CD14-positive monocyte (primary cell): ENCODE measurements around the gene NME7. TPM values are rescaled to one million over a fixed set of nuclear protein-coding genes. Genes with fewer than 3 reads are reported as not detected.

Experiments
- DNase-seq, 3 donors: peaks; one replicate each; pipeline ENCODE4 v3.0.0-alpha.2; 2011 to 2022
- H2AFZ ChIP-seq: 2 replicates; pipeline ENCODE4 v1.6.0; 2012; ENCODE audit warnings: mild to moderate bottlenecking, low read depth, low read length, inconsistent platforms; ENCODE audit not compliant: insufficient read depth, poor library complexity, severe bottlenecking
- H3K27ac ChIP-seq, 2 donors: 1 replicate in 1 of 2; 2 replicates in 1 of 2; pipeline ENCODE4 v1.5.1; 2012 to 2013; ENCODE audit warnings: low read length in 2 of 2, control low read depth in 1 of 2, inconsistent platforms in 1 of 2, low read depth in 1 of 2, mild to moderate bottlenecking in 1 of 2
- H3K27me3 ChIP-seq, 2 donors: one replicate each; pipeline versions ENCODE4 v1.6.0 to v1.6.1; 2011 to 2013; ENCODE audit warnings: low read length in 2 of 2; ENCODE audit not compliant: control insufficient read depth in 2 of 2, insufficient read depth in 2 of 2
- H3K36me3 ChIP-seq, 2 donors: replicated peaks in 1 of 2; 1 replicate in 1 of 2; 2 replicates in 1 of 2; pipeline versions ENCODE4 v1.5.1 to v1.6.1; 2012 to 2013; ENCODE audit warnings: low read length in 2 of 2, control low read depth in 1 of 2, inconsistent platforms in 1 of 2, mild to moderate bottlenecking in 1 of 2; ENCODE audit not compliant: insufficient read depth in 2 of 2, control insufficient read depth in 1 of 2
- H3K4me1 ChIP-seq, 2 donors: 1 replicate in 1 of 2; 2 replicates in 1 of 2; pipeline versions ENCODE4 v1.5.1 to v1.6.1; 2012 to 2013; ENCODE audit warnings: low read length in 2 of 2, control low read depth in 1 of 2, inconsistent platforms in 1 of 2, mild to moderate bottlenecking in 1 of 2, moderate library complexity in 1 of 2; ENCODE audit not compliant: insufficient read depth in 2 of 2, control insufficient read depth in 1 of 2
- H3K4me2 ChIP-seq: replicated peaks from 2 replicates; pipeline ENCODE3; 2012; ENCODE audit warnings: low read length, moderate library complexity, mild to moderate bottlenecking; ENCODE audit not compliant: poor library complexity, severe bottlenecking; ENCODE audit errors: extremely low read depth
- H3K4me3 ChIP-seq, 3 experiments: fragments of 200-600 bp in 1 of 3; sonication (generic) in 1 of 3; replicated peaks in 1 of 3; 1 replicate in 2 of 3; 2 replicates in 1 of 3; pipeline ENCODE4 v1.5.1; 2011 to 2013; ENCODE audit warnings: low read length in 3 of 3, mild to moderate bottlenecking in 3 of 3, control low read depth in 2 of 3, low read depth in 2 of 3, inconsistent platforms in 1 of 3, moderate library complexity in 1 of 3
- H3K79me2 ChIP-seq: 2 replicates; pipeline ENCODE4 v1.6.0; 2012; ENCODE audit warnings: mild to moderate bottlenecking, control low read depth, inconsistent platforms, low read length, moderate library complexity; ENCODE audit not compliant: insufficient read depth
- H3K9ac ChIP-seq: 2 replicates; pipeline ENCODE4 v1.6.0; 2017; ENCODE audit warnings: low read length, mild to moderate bottlenecking; ENCODE audit not compliant: insufficient read depth, poor library complexity, severe bottlenecking
- H3K9me3 ChIP-seq, 2 donors: replicated peaks in 1 of 2; 1 replicate in 1 of 2; 2 replicates in 1 of 2; pipeline versions ENCODE4 v1.5.1 to v1.6.1; 2012 to 2013; ENCODE audit warnings: low read length in 2 of 2, control low read depth in 1 of 2; ENCODE audit not compliant: control insufficient read depth in 1 of 2, insufficient read depth in 1 of 2
- H4K20me1 ChIP-seq: 2 replicates; pipeline ENCODE4 v1.6.0; 2012; ENCODE audit warnings: mild to moderate bottlenecking, low read length, control low read depth, moderate library complexity; ENCODE audit not compliant: insufficient read depth
- H3K27ac Mint-ChIP-seq, 7 donors: one replicate each; pipeline ENCODE4 v1.8.0; 2020; ENCODE audit warnings: mild to moderate bottlenecking in 7 of 7, mixed read lengths in 7 of 7, moderate library complexity in 6 of 7, inconsistent platforms in 2 of 7
- H3K27me3 Mint-ChIP-seq, 3 donors: one replicate each; pipeline ENCODE4 v1.8.0; 2021 to 2022; ENCODE audit warnings: low read depth in 3 of 3, mild to moderate bottlenecking in 3 of 3, mixed read lengths in 3 of 3, moderate library complexity in 3 of 3, inconsistent platforms in 1 of 3
- H3K36me3 Mint-ChIP-seq, 2 donors: one replicate each; pipeline ENCODE4 v1.8.0; 2020; ENCODE audit warnings: mixed read lengths in 2 of 2, inconsistent platforms in 1 of 2, mild to moderate bottlenecking in 1 of 2
- H3K4me1 Mint-ChIP-seq: one replicate; pipeline ENCODE4 v1.8.0; 2020; ENCODE audit warnings: mild to moderate bottlenecking, mixed read lengths
- H3K4me3 Mint-ChIP-seq, 2 donors: one replicate each; pipeline ENCODE4 v1.8.0; 2020; ENCODE audit warnings: mild to moderate bottlenecking in 2 of 2, mixed read lengths in 2 of 2, moderate library complexity in 1 of 2
- H3K9me3 Mint-ChIP-seq, 7 donors: one replicate each; pipeline ENCODE4 v1.8.0; 2020 to 2022; ENCODE audit warnings: mixed read lengths in 7 of 7, mild to moderate bottlenecking in 6 of 7, moderate library complexity in 6 of 7, inconsistent platforms in 2 of 7
- CTCF ChIP-seq: fragments of 200-600 bp; IDR thresholded peaks from one replicate; pipeline ENCODE4 v1.8.0; 2022; ENCODE audit warnings: antibody characterized with exemption, mild to moderate bottlenecking
- WGBS: methylation state at CpG from one replicate; pipeline ENCODE4 v1.1.5; 2013; ENCODE audit warnings: missing lambda C conversion rate; ENCODE audit not compliant: insufficient coverage; 5-methylcytosine and 5-hydroxymethylcytosine counted together
- intact Hi-C, 2 donors: fragments of 100-400 bp; cut with micrococcal nuclease; formaldehyde crosslinking; loops; one replicate each; pipeline versions ENCODE4 v1.15.0 to v1.15.1; 2023
- polyA plus RNA-seq, 3 donors: library from polyadenylated mRNA; depleted of rRNA in 1 of 3; unstranded in 2 of 3; stranded (reverse) in 1 of 3; fragments of 300-500 nt in 2 of 3; fragments of >200 nt in 1 of 3; fragmentation: Illumina TruSeq in 2 of 3; gene quantifications; 1 replicate in 2 of 3; 2 replicates in 1 of 3; pipeline ENCODE4 v1.2.3, GENCODE V29; 2012 to 2021

NME7 gene
- polyA plus RNA-seq, 3 donors: 3.5 to 8.0 (median 6.0) TPM

GRCh38 chr1:169124459-169124858 lies 243.1 kb downstream of the NME7 start:
- no peak for DNase-seq
- Histone ChIP-seq H4K20me1 (no peaks in the 10 kb centered on the region), H3K79me2 (no peaks in the 10 kb centered on the region), H3K4me1 (no peaks in the 10 kb centered on the region), H3K27ac (no peak overlapping the region), H2AFZ (no peak overlapping the region), H3K9ac (no peak overlapping the region), H3K9me3 (no peaks in the 10 kb centered on the region), H3K4me3 (no peak overlapping the region), H3K36me3 (no peaks in the 10 kb centered on the region), H3K27me3 (no peaks in the 10 kb centered on the region), H3K4me2 (no peak overlapping the region)
- Mint-ChIP-seq H3K27me3 (peaks cover 0 to 2% (median 0%) of the 10 kb centered on the region in 3 donors), H3K4me1 (peaks cover 9% of the 10 kb centered on the region), H3K4me3 (no peak overlapping the region), H3K36me3 (peaks cover 17 to 24% of the 10 kb centered on the region in 2 donors), H3K27ac (no peak overlapping the region), H3K9me3 (no peaks in the 10 kb centered on the region)
- 80% methylated on average over 1 of the region's 2 CpGs for WGBS
- no peak for TF ChIP-seq CTCF
- intact Hi-C loops: no loop called here

- TF ChIP-seq CTCF: no peak
- Histone ChIP-seq H4K20me1 (no peaks in the 10 kb centered on the region), H3K9ac (no peak overlapping the region), H3K27ac (no peak overlapping the region), H3K36me3 (no peaks in the 10 kb centered on the region), H3K4me1 (no peaks in the 10 kb centered on the region), H3K27me3 (no peaks in the 10 kb centered on the region), H2AFZ (no peak overlapping the region), H3K4me2 (no peak overlapping the region), H3K4me3 (no peak overlapping the region), H3K9me3 (no peaks in the 10 kb centered on the region), H3K79me2 (no peaks in the 10 kb centered on the region)
- DNase-seq: no peak
- Mint-ChIP-seq H3K4me3 (no peak overlapping the region), H3K9me3 (no peaks in the 10 kb centered on the region), H3K4me1 (peaks cover 9% of the 10 kb centered on the region), H3K27ac (peak overlapping the region in 1 of 7 donors; percentile 9), H3K27me3 (peaks cover 0 to 2% (median 0%) of the 10 kb centered on the region in 3 donors), H3K36me3 (peaks cover 14 to 15% of the 10 kb centered on the region in 2 donors)
- WGBS: 55% methylated on average over 1 of the region's 6 CpGs
- intact Hi-C loops: no loop called here
Measured at GRCh38 chr1:169122976-169123375, 244.6 kb downstream of the NME7 start.
